MCF 10A (cell line): Measurements from ENCODE around the gene NOL11. TPM values are rescaled to one million over a fixed set of nuclear protein-coding genes. Genes with fewer than 3 reads are reported as not detected.

Experiments used
- BruUV-seq: library from RNA; stranded (reverse); fragments of 400-500 nt; replicated peaks from 2 replicates; lab custom pipeline; 2021; lab: Mats Ljungman, UMichigan
- CTCF ChIA-PET: fragments of 300-600 bp; sonication (Branson Sonifier 250); formaldehyde crosslinking; extraction: SDS; loops from one replicate; lab custom pipeline; 2021; ENCODE audit warnings: antibody characterized with exemption, inconsistent platforms; lab: Yijun Ruan, JAX
- POLR2A ChIA-PET: fragments of 300-600, 350-650 bp; sonication (Branson Sonifier 250); formaldehyde crosslinking; extraction: SDS; loops from one replicate; lab custom pipeline; 2020; ENCODE audit warnings: antibody characterized with exemption, inconsistent platforms; lab: Yijun Ruan, JAX
- DNase-seq: peaks from one replicate; pipeline ENCODE4 v3.0.0-alpha.2; 2018; ENCODE audit not compliant: unreplicated experiment
- H3K27ac Mint-ChIP-seq: one replicate; pipeline ENCODE4 v1.8.0; 2022; ENCODE audit warnings: mild to moderate bottlenecking, low read depth, mixed read lengths; ENCODE audit not compliant: unreplicated experiment
- H3K27me3 Mint-ChIP-seq: one replicate; pipeline ENCODE4 v1.8.0; 2022; ENCODE audit warnings: mixed read lengths; ENCODE audit not compliant: insufficient read depth, unreplicated experiment
- H3K36me3 Mint-ChIP-seq: one replicate; pipeline ENCODE4 v1.8.0; 2022; ENCODE audit warnings: mild to moderate bottlenecking, moderate library complexity, mixed read lengths; ENCODE audit not compliant: insufficient read depth, unreplicated experiment
- H3K4me1 Mint-ChIP-seq: one replicate; pipeline ENCODE4 v1.8.0; 2022; ENCODE audit warnings: mixed read lengths; ENCODE audit not compliant: insufficient read depth, unreplicated experiment
- H3K4me3 Mint-ChIP-seq: one replicate; pipeline ENCODE4 v1.8.0; 2022; ENCODE audit warnings: mild to moderate bottlenecking, moderate library complexity, mixed read lengths; ENCODE audit not compliant: unreplicated experiment
- H3K9me3 Mint-ChIP-seq: one replicate; pipeline ENCODE4 v1.8.0; 2022; ENCODE audit warnings: mixed read lengths; ENCODE audit not compliant: unreplicated experiment
- CTCF ChIP-seq: fragments of 200-600 bp; IDR thresholded peaks from one replicate; pipeline ENCODE4 v1.8.0; 2022; ENCODE audit warnings: antibody characterized with exemption, mild to moderate bottlenecking; ENCODE audit not compliant: unreplicated experiment
- intact Hi-C: fragments of 100-400 bp; cut with micrococcal nuclease; formaldehyde crosslinking; loops from 2 replicates; pipeline ENCODE4 v1.14.1; 2022
- total RNA-seq: library from RNA; stranded (reverse); gene quantifications from 2 replicates; pipeline ENCODE4 v1.2.3, GENCODE V29; 2022

NOL11 gene
- total RNA-seq, 1 experiment from 2014 or later: 50.4 TPM

GRCh38 chr17:67746704-67747571 is 29.2 kb downstream of the NOL11 start:
- no peaks in the 10 kb centered on the region for H3K9me3 Mint-ChIP-seq
- H3K36me3 Mint-ChIP-seq: peaks cover 89% of the 10 kb centered on the region
- POLR2A ChIA-PET: interaction anchor here (0.8 kb wide), 1 partner anchor 13 kb away, joined by 3 read pairs; no protein-coding TSS in a partner anchor
- no peak overlapping the region for H3K27ac Mint-ChIP-seq
- CTCF ChIA-PET: interaction anchor here (0.6 kb wide), 1 partner anchor 195 kb away, joined by 5 read pairs; no protein-coding TSS in a partner anchor
- TF ChIP-seq CTCF: no peak
- no TSS peak for BruUV-seq
- DNase-seq: no peak
- no peaks in the 10 kb centered on the region for H3K4me1 Mint-ChIP-seq
- intact Hi-C loops: no loop called here
- H3K4me3 Mint-ChIP-seq: no peak overlapping the region
- H3K27me3 Mint-ChIP-seq: no peaks in the 10 kb centered on the region

DNA sequence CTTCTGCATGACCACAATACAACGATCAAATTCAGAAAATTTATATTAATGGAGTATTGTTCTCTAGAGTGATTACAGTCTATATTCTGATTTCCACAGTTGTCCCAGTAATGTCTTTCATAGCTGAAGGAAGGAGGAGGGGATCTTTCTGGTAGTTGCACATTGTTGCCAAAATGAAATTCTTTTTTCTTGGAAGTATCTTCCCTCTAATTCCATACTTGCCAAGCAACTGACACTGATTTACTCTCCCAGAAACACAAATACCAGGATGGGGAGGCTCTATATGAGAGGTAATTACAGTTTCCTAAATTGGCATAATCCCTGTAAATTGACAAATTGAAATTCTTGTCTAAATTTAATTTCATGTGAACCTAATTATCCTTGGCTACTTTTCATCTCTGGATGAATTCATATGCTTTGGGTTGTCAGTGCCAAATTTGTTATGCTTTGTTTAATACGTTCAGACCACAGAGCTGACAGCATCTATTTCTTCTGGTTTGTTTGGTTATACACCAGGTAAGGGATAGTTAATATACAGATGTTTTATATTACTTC is 30.0 kb downstream of the NOL11 start:
- Mint-ChIP-seq H3K27me3 (no peaks in the 10 kb centered on the region), H3K9me3 (no peaks in the 10 kb centered on the region), H3K4me3 (no peak overlapping the region), H3K27ac (no peak overlapping the region), H3K4me1 (no peaks in the 10 kb centered on the region), H3K36me3 (peaks cover 82% of the 10 kb centered on the region)
- POLR2A ChIA-PET: interaction anchor here (0.8 kb wide), 1 partner anchor 13 kb away, joined by 3 read pairs; no protein-coding TSS in a partner anchor
- DNase-seq: no peak
- CTCF ChIA-PET: interaction anchor here (1.6 kb wide), 1 partner anchor 30 kb away, joined by 3 read pairs; the partner anchor contains the start of gene NOL11
- intact Hi-C loops: no loop called here
- BruUV-seq: no TSS peak
- no peak for TF ChIP-seq CTCF

DNA sequence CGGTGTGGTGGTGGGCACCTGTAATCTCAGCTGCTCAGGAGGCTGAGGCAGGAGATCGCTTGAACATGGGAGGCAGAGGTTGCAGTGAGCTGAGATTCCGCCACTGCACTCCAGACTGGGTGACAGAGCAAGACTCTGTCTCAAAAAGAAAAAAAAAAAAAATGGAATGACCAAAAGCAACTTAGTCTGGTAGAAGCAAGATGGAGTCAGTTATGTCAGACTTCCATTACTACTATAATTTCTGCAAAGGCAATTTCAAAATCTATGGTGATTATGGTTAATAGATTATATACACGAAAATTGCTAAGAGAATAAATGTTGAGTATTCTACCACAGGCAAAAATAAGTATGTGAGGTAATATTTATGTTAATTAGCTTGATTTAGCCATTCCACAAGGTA is 32.3 kb downstream of the NOL11 start:
- no peaks in the 10 kb centered on the region for H3K27me3 Mint-ChIP-seq
- ChIA-PET POLR2A (no interaction called here), CTCF (interaction anchor here (0.6 kb wide), 1 partner anchor 372 kb away, joined by 3 read pairs; no protein-coding TSS in a partner anchor)
- no peak overlapping the region for H3K27ac Mint-ChIP-seq
- H3K4me3 Mint-ChIP-seq: no peak overlapping the region
- TF ChIP-seq CTCF: no peak
- H3K36me3 Mint-ChIP-seq: peaks cover 65% of the 10 kb centered on the region
- no TSS peak for BruUV-seq
- H3K4me1 Mint-ChIP-seq: no peaks in the 10 kb centered on the region
- no peaks in the 10 kb centered on the region for H3K9me3 Mint-ChIP-seq
- DNase-seq: no peak
- intact Hi-C loops: no loop called here
